OCI-LY3 (cell line): ENCODE measurements around the gene GUK1.
"Not testable (repeated sequence)": the region's sequence is repeated elsewhere in the genome, so short reads cannot be mapped to it uniquely, and the experiment has no call there.

Experiments used
- H2AFZ ChIP-seq: fragments of 200-600, 300-600 bp; shearing (Covaris generic); 2 replicates; pipeline ENCODE4 v1.6.0; 2014; ENCODE audit warnings: antibody characterized with exemption, low read depth, low read length
- H3K27ac ChIP-seq: fragments of 200-600, 300-600 bp; sonication (generic); 2 replicates; pipeline ENCODE4 v1.5.1; 2014; ENCODE audit warnings: mild to moderate bottlenecking, low read length, moderate library complexity, mixed read lengths
- H3K27me3 ChIP-seq: fragments of 200-600, 300-600 bp; sonication (generic); 2 replicates; pipeline ENCODE4 v1.6.1; 2014; ENCODE audit warnings: low read depth, low read length, mixed read lengths
- H3K36me3 ChIP-seq: fragments of 200-600, 300-600 bp; sonication (generic); replicated peaks from 2 replicates; pipeline ENCODE3; 2014; ENCODE audit warnings: low read depth, low read length, mixed read lengths
- H3K4me1 ChIP-seq: fragments of 300-600, 200-600 bp; sonication (generic); 2 replicates; pipeline ENCODE4 v1.6.1; 2014; ENCODE audit warnings: low read length, mixed read lengths
- H3K4me2 ChIP-seq: fragments of 200-600, 300-600 bp; sonication (generic); 2 replicates; pipeline ENCODE4 v1.6.1; 2014; ENCODE audit warnings: low read length, mixed read lengths
- H3K4me3 ChIP-seq: fragments of 300-600, 200-600 bp; sonication (generic); 2 replicates; pipeline ENCODE4 v1.5.1; 2014; ENCODE audit warnings: antibody characterized with exemption, mild to moderate bottlenecking, low read length, moderate library complexity
- H3K79me2 ChIP-seq: fragments of 300-600, 200-600 bp; shearing (Covaris generic); 2 replicates; pipeline ENCODE4 v1.6.1; 2014; ENCODE audit warnings: mild to moderate bottlenecking, low read length, mixed read lengths
- H3K9ac ChIP-seq: fragments of 300-600, 200-600 bp; shearing (Covaris generic); 2 replicates; pipeline ENCODE4 v1.6.0; 2014; ENCODE audit warnings: mild to moderate bottlenecking, low read length, moderate library complexity
- H3K9me3 ChIP-seq: fragments of 200-600, 300-600 bp; shearing (Covaris generic); 2 replicates; pipeline ENCODE4 v1.6.1; 2014; ENCODE audit warnings: low read length, mixed read lengths; ENCODE audit not compliant: insufficient read depth
- H4K20me1 ChIP-seq: fragments of 200-600, 300-600 bp; sonication (generic); 2 replicates; pipeline ENCODE4 v1.6.1; 2016; ENCODE audit warnings: low read length, mixed read lengths; ENCODE audit not compliant: insufficient read depth
- EZH2phosphoT487 ChIP-seq: fragments of 200-600 bp; shearing (Covaris generic); IDR thresholded peaks from 2 replicates; pipeline ENCODE4 v1.6.1; 2018; ENCODE audit warnings: antibody characterized with exemption, mixed run types, low read depth
- TF ChIP-seq, protein P1 (sequence below): fragments of 200-600, 300-600 bp; sonication (generic); IDR thresholded peaks from 2 replicates; pipeline ENCODE4 v1.5.1; 2014; ENCODE audit warnings: antibody characterized with exemption, low read length, low read depth

Gene GUK1

GRCh38 chr1:228184152-228184551, 44.1 kb downstream of the GUK1 start:
- H4K20me1 ChIP-seq = no peaks in the 10 kb centered on the region
- H3K9me3 ChIP-seq = no peaks in the 10 kb centered on the region
- H2AFZ ChIP-seq = no peak overlapping the region
- no peak overlapping the region for H3K27ac ChIP-seq
- no peak for TF ChIP-seq EZH2phosphoT487
- TF ChIP-seq, protein P1, sequence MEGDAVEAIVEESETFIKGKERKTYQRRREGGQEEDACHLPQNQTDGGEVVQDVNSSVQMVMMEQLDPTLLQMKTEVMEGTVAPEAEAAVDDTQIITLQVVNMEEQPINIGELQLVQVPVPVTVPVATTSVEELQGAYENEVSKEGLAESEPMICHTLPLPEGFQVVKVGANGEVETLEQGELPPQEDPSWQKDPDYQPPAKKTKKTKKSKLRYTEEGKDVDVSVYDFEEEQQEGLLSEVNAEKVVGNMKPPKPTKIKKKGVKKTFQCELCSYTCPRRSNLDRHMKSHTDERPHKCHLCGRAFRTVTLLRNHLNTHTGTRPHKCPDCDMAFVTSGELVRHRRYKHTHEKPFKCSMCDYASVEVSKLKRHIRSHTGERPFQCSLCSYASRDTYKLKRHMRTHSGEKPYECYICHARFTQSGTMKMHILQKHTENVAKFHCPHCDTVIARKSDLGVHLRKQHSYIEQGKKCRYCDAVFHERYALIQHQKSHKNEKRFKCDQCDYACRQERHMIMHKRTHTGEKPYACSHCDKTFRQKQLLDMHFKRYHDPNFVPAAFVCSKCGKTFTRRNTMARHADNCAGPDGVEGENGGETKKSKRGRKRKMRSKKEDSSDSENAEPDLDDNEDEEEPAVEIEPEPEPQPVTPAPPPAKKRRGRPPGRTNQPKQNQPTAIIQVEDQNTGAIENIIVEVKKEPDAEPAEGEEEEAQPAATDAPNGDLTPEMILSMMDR = no peak
- no peaks in the 10 kb centered on the region for H3K79me2 ChIP-seq
- no peak overlapping the region for H3K4me3 ChIP-seq
- H3K4me2 ChIP-seq = no peak overlapping the region
- H3K36me3 ChIP-seq = no peaks in the 10 kb centered on the region
- no peak overlapping the region for H3K9ac ChIP-seq
- no peaks in the 10 kb centered on the region for H3K4me1 ChIP-seq
- H3K27me3 ChIP-seq = no peaks in the 10 kb centered on the region

- TF ChIP-seq, protein P1 = no peak
- TF ChIP-seq EZH2phosphoT487 = no peak
- no peak overlapping the region for H3K4me3 ChIP-seq
- H4K20me1 ChIP-seq = no peaks in the 10 kb centered on the region
- no peak overlapping the region for H3K9ac ChIP-seq
- H3K27me3 ChIP-seq = no peaks in the 10 kb centered on the region
- no peaks in the 10 kb centered on the region for H3K9me3 ChIP-seq
- H3K27ac ChIP-seq = no peak overlapping the region
- no peak overlapping the region for H3K4me2 ChIP-seq
- no peaks in the 10 kb centered on the region for H3K4me1 ChIP-seq
- no peak overlapping the region for H2AFZ ChIP-seq
- H3K36me3 ChIP-seq = no peaks in the 10 kb centered on the region
- H3K79me2 ChIP-seq = no peaks in the 10 kb centered on the region
Observed at GRCh38 chr1:228185641-228185965, 45.5 kb downstream of the GUK1 start.

DNA sequence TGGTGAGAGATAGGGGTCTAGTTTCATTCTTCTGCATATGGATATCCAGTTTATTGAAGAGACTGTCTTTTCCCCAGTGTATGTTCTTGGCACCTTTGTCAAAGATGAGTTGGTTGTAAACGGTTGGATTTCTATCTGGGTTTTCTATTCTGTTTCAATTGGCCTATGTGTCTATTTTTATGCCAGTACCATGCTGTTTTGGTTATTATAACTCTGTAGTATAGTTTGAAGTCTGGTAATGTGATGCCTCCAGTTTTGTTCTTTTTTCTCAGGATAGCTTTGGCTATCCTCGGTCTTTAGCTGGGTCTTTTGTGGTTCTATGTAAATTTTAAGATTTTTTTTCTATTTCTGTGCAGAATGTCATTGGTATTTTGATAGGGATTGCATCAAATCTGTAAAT, 48.2 kb downstream of the GUK1 start:
- not testable (repeated sequence) for H3K9ac ChIP-seq, H3K4me2 ChIP-seq, H3K9me3 ChIP-seq, H3K4me1 ChIP-seq, H3K36me3 ChIP-seq, H3K79me2 ChIP-seq, H3K27me3 ChIP-seq, H3K27ac ChIP-seq, H4K20me1 ChIP-seq, H2AFZ ChIP-seq, H3K4me3 ChIP-seq

- H2AFZ ChIP-seq = no peak overlapping the region
- H3K4me1 ChIP-seq = peaks cover 7% of the 10 kb centered on the region
- H3K36me3 ChIP-seq = no peaks in the 10 kb centered on the region
- H4K20me1 ChIP-seq = no peaks in the 10 kb centered on the region
- no peaks in the 10 kb centered on the region for H3K9me3 ChIP-seq
- H3K79me2 ChIP-seq = no peaks in the 10 kb centered on the region
- H3K27me3 ChIP-seq = no peaks in the 10 kb centered on the region
- TF ChIP-seq EZH2phosphoT487 = no peak
- TF ChIP-seq, protein P1 = no peak
- H3K4me2 ChIP-seq = no peak overlapping the region
- no peak overlapping the region for H3K27ac ChIP-seq
- H3K4me3 ChIP-seq = no peak overlapping the region
- H3K9ac ChIP-seq = no peak overlapping the region
Observed at GRCh38 chr1:228190182-228190581, 50.1 kb downstream of the GUK1 start.

GRCh38 chr1:228190778-228191177, 50.7 kb downstream of the GUK1 start:
- Histone ChIP-seq H3K27ac (no peak overlapping the region), H3K36me3 (no peaks in the 10 kb centered on the region), H3K4me2 (no peak overlapping the region), H3K9ac (no peak overlapping the region), H2AFZ (no peak overlapping the region), H4K20me1 (no peaks in the 10 kb centered on the region), H3K4me3 (no peak overlapping the region), H3K4me1 (peaks cover 7% of the 10 kb centered on the region), H3K9me3 (no peaks in the 10 kb centered on the region), H3K27me3 (no peaks in the 10 kb centered on the region), H3K79me2 (no peaks in the 10 kb centered on the region)
- TF ChIP-seq EZH2phosphoT487 = no peak
- TF ChIP-seq, protein P1 = no peak
